ENCODE data around the gene ACVR1. TPM values are rescaled to one million over a fixed set of nuclear protein-coding genes. Genes with fewer than 3 reads are reported as not detected.

Gene ACVR1
- total and polyA plus RNA-seq, 4 donors, result 21.1 to 24.8 (median 23.2) TPM

GRCh38 chr2:157911246-157911645 lies 35.1 kb upstream of the ACVR1 start:
- H3K27me3 ChIP-seq (ENCODE audit: control insufficient read depth, insufficient read depth, low read length), result no peaks in the 10 kb centered on the region
- no peaks in the 10 kb centered on the region for H3K9me3 ChIP-seq (ENCODE audit: control insufficient read depth, insufficient read depth, low read length)
- no peak overlapping the region for H3K4me3 ChIP-seq (ENCODE audit: low read depth, low read length)
- no peak overlapping the region for H3K27ac ChIP-seq (ENCODE audit: low read depth, low read length)
- H3K36me3 ChIP-seq (ENCODE audit: control insufficient read depth, insufficient read depth, low read length), result no peaks in the 10 kb centered on the region
- no peaks in the 10 kb centered on the region for H3K4me1 ChIP-seq (ENCODE audit: control insufficient read depth, insufficient read depth, low read length)
- no peak for DNase-seq (ENCODE audit: low read depth in 4 of 6, low spot score in 6 of 6)

- no peak for DNase-seq (ENCODE audit: low read depth in 4 of 6, low spot score in 6 of 6)
- H3K27me3 ChIP-seq (ENCODE audit: control insufficient read depth, insufficient read depth, low read length), result no peaks in the 10 kb centered on the region
- H3K9me3 ChIP-seq (ENCODE audit: control insufficient read depth, insufficient read depth, low read length), result no peaks in the 10 kb centered on the region
- H3K4me3 ChIP-seq (ENCODE audit: low read depth, low read length), result no peak overlapping the region
- no peak overlapping the region for H3K27ac ChIP-seq (ENCODE audit: low read depth, low read length)
- WGBS (ENCODE audit: insufficient coverage), result 84% methylated on average over 3 of the region's 4 CpGs
- H3K36me3 ChIP-seq (ENCODE audit: control insufficient read depth, insufficient read depth, low read length), result no peaks in the 10 kb centered on the region
- H3K4me1 ChIP-seq (ENCODE audit: control insufficient read depth, insufficient read depth, low read length), result no peaks in the 10 kb centered on the region
Observed at GRCh38 chr2:157905092-157905491, 29.0 kb upstream of the ACVR1 start.

DNA sequence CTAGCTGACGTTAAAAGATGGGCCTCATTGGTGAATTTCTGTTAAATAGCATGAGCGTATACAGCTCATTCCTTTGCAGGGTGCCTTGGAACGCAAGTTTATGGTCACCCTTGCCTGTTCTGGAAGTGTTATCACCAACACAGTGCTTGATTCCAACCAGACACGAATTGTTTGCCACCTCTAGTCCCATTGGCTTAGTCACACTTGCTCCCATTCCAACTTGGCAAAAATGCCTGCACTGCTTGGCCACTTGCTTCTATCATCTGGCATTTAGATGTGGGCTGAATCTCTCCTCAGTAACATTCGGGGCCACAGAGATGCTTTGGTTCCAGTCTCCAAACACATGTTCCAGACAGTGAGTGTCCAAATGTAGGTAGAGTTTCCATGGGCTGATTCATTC lies 27.5 kb upstream of the ACVR1 start:
- Histone ChIP-seq H3K36me3 (ENCODE audit: control insufficient read depth, insufficient read depth, low read length) (no peaks in the 10 kb centered on the region), H3K27ac (ENCODE audit: low read depth, low read length) (no peak overlapping the region), H3K4me1 (ENCODE audit: control insufficient read depth, insufficient read depth, low read length) (no peaks in the 10 kb centered on the region), H3K4me3 (ENCODE audit: low read depth, low read length) (no peak overlapping the region), H3K27me3 (ENCODE audit: control insufficient read depth, insufficient read depth, low read length) (no peaks in the 10 kb centered on the region), H3K9me3 (ENCODE audit: control insufficient read depth, insufficient read depth, low read length) (no peaks in the 10 kb centered on the region)
- no peak for DNase-seq (ENCODE audit: low read depth in 4 of 6, low spot score in 6 of 6)
- 74% methylated on average over 5 of the region's 5 CpGs for WGBS (ENCODE audit: insufficient coverage)

DNA sequence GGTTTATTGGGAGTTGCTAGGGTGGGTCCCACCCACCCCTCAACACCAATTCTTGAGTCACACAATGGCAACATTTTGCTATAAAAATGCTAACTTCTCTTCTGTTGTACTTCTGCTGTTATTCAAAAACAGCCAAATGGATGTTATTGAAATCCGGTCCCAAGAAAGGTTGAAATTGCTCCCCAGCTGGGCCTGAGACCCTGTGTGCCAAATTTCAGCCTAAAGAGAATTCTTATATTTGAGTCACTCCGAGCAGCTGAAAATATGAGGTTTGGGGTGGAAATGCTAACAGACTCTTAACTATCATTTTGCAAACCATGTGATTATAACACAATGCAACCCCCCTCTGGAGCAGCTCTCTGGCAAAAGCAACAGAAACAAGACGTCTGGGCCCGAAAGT lies 27.0 kb upstream of the ACVR1 start:
- H3K4me3 ChIP-seq (ENCODE audit: low read depth, low read length), result no peak overlapping the region
- no peaks in the 10 kb centered on the region for H3K9me3 ChIP-seq (ENCODE audit: control insufficient read depth, insufficient read depth, low read length)
- H3K36me3 ChIP-seq (ENCODE audit: control insufficient read depth, insufficient read depth, low read length), result no peaks in the 10 kb centered on the region
- no peaks in the 10 kb centered on the region for H3K4me1 ChIP-seq (ENCODE audit: control insufficient read depth, insufficient read depth, low read length)
- H3K27me3 ChIP-seq (ENCODE audit: control insufficient read depth, insufficient read depth, low read length), result no peaks in the 10 kb centered on the region
- no peak for DNase-seq (ENCODE audit: low read depth in 4 of 6, low spot score in 6 of 6)
- 60% methylated on average over 3 of the region's 4 CpGs for WGBS (ENCODE audit: insufficient coverage)
- no peak overlapping the region for H3K27ac ChIP-seq (ENCODE audit: low read depth, low read length)

- H3K36me3 ChIP-seq (ENCODE audit: control insufficient read depth, insufficient read depth, low read length), result no peaks in the 10 kb centered on the region
- no peak for DNase-seq (ENCODE audit: low read depth in 4 of 6, low spot score in 6 of 6)
- no CpG with 5 or more reads among the region's 1 CpG for whole genome bisulfite sequencing (ENCODE audit: insufficient coverage)
- no peak overlapping the region for H3K27ac ChIP-seq (ENCODE audit: low read depth, low read length)
- no peaks in the 10 kb centered on the region for H3K4me1 ChIP-seq (ENCODE audit: control insufficient read depth, insufficient read depth, low read length)
- no peaks in the 10 kb centered on the region for H3K9me3 ChIP-seq (ENCODE audit: control insufficient read depth, insufficient read depth, low read length)
- no peaks in the 10 kb centered on the region for H3K27me3 ChIP-seq (ENCODE audit: control insufficient read depth, insufficient read depth, low read length)
- no peak overlapping the region for H3K4me3 ChIP-seq (ENCODE audit: low read depth, low read length)
Observed at GRCh38 chr2:157902692-157903091, 26.6 kb upstream of the ACVR1 start.

DNA sequence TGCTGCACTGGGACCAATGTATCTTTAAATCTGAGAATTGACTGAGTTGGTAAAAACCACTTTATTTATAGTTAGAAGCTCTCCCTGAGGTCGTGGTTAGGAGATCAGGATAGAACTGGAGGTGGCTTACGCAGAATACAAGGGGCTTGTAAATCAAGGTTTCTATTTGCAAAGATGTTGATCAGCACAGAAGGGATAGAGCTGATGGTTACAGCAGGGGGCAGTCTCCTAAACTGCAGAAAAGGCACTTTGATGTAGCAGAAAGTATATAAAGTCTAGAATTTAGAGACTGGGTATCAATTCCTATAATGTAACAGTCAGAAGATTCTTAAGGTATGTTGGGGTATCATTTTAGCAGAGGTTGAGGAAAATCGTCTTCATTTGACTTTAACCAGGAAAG lies 25.2 kb upstream of the ACVR1 start:
- H3K36me3 ChIP-seq (ENCODE audit: control insufficient read depth, insufficient read depth, low read length), result no peaks in the 10 kb centered on the region
- H3K9me3 ChIP-seq (ENCODE audit: control insufficient read depth, insufficient read depth, low read length), result no peaks in the 10 kb centered on the region
- DNase-seq (ENCODE audit: low read depth in 4 of 6, low spot score in 6 of 6), result no peak
- H3K4me1 ChIP-seq (ENCODE audit: control insufficient read depth, insufficient read depth, low read length), result no peaks in the 10 kb centered on the region
- no peak overlapping the region for H3K27ac ChIP-seq (ENCODE audit: low read depth, low read length)
- no peak overlapping the region for H3K4me3 ChIP-seq (ENCODE audit: low read depth, low read length)
- 37% methylated on average over 3 of the region's 3 CpGs for WGBS (ENCODE audit: insufficient coverage)
- no peaks in the 10 kb centered on the region for H3K27me3 ChIP-seq (ENCODE audit: control insufficient read depth, insufficient read depth, low read length)

- Histone ChIP-seq H3K36me3 (ENCODE audit: control insufficient read depth, insufficient read depth, low read length) (no peaks in the 10 kb centered on the region), H3K9me3 (ENCODE audit: control insufficient read depth, insufficient read depth, low read length) (no peaks in the 10 kb centered on the region)
Observed at GRCh38 chr2:157900684-157901083, 24.6 kb upstream of the ACVR1 start.

DNA sequence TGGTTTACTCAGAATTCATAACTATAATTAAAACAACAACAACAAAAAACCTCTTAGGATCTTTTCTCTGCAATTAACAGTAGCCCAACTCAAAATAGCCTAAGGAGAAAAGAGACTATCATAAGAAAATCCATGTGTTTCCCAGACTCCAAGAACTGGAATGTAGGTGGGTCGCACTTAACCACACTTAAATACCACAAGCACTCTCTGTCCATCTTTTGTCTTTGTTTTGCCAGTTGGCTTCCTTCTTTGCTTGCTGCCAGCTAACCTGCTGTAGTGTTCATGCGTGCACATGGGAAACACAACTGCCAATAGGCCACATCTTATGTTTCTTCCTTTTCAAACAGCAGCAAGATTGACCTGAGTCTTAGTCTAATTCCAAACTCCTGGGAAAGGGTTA lies 24.1 kb upstream of the ACVR1 start:
- no peaks in the 10 kb centered on the region for H3K9me3 ChIP-seq (ENCODE audit: control insufficient read depth, insufficient read depth, low read length)
- no peaks in the 10 kb centered on the region for H3K27me3 ChIP-seq (ENCODE audit: control insufficient read depth, insufficient read depth, low read length)
- DNase-seq (ENCODE audit: low read depth in 4 of 6, low spot score in 6 of 6), result no peak
- no peaks in the 10 kb centered on the region for H3K4me1 ChIP-seq (ENCODE audit: control insufficient read depth, insufficient read depth, low read length)
- H3K4me3 ChIP-seq (ENCODE audit: low read depth, low read length), result no peak overlapping the region
- H3K27ac ChIP-seq (ENCODE audit: low read depth, low read length), result no peak overlapping the region
- 100% methylated on average over 1 of the region's 2 CpGs for WGBS (ENCODE audit: insufficient coverage)
- no peaks in the 10 kb centered on the region for H3K36me3 ChIP-seq (ENCODE audit: control insufficient read depth, insufficient read depth, low read length)

More at GRCh38 chr2:157900684-157901083, 24.6 kb upstream of the ACVR1 start:
- no peak for DNase-seq (ENCODE audit: low read depth in 4 of 6, low spot score in 6 of 6)
- Histone ChIP-seq H3K27ac (ENCODE audit: low read depth, low read length) (no peak overlapping the region), H3K27me3 (ENCODE audit: control insufficient read depth, insufficient read depth, low read length) (no peaks in the 10 kb centered on the region), H3K4me3 (ENCODE audit: low read depth, low read length) (no peak overlapping the region), H3K4me1 (ENCODE audit: control insufficient read depth, insufficient read depth, low read length) (no peaks in the 10 kb centered on the region)
- WGBS (ENCODE audit: insufficient coverage), result no CpG with 5 or more reads among the region's 2 CpGs

GRCh38 chr2:157899125-157899839 lies 23.2 kb upstream of the ACVR1 start:
- H3K9me3 ChIP-seq (ENCODE audit: control insufficient read depth, insufficient read depth, low read length), result no peaks in the 10 kb centered on the region
- H3K4me1 ChIP-seq (ENCODE audit: control insufficient read depth, insufficient read depth, low read length), result no peaks in the 10 kb centered on the region
- no peaks in the 10 kb centered on the region for H3K36me3 ChIP-seq (ENCODE audit: control insufficient read depth, insufficient read depth, low read length)
- no peak for DNase-seq (ENCODE audit: low read depth in 4 of 6, low spot score in 6 of 6)
- no peaks in the 10 kb centered on the region for H3K27me3 ChIP-seq (ENCODE audit: control insufficient read depth, insufficient read depth, low read length)
- WGBS (ENCODE audit: insufficient coverage), result 66% methylated on average over 4 of the region's 7 CpGs
- H3K4me3 ChIP-seq (ENCODE audit: low read depth, low read length), result no peak overlapping the region
- H3K27ac ChIP-seq (ENCODE audit: low read depth, low read length), result no peak overlapping the region

- no peaks in the 10 kb centered on the region for H3K9me3 ChIP-seq (ENCODE audit: control insufficient read depth, insufficient read depth, low read length)
- WGBS (ENCODE audit: insufficient coverage), result no CpG with 5 or more reads among the region's 2 CpGs
- no peaks in the 10 kb centered on the region for H3K4me1 ChIP-seq (ENCODE audit: control insufficient read depth, insufficient read depth, low read length)
- no peaks in the 10 kb centered on the region for H3K36me3 ChIP-seq (ENCODE audit: control insufficient read depth, insufficient read depth, low read length)
- no peaks in the 10 kb centered on the region for H3K27me3 ChIP-seq (ENCODE audit: control insufficient read depth, insufficient read depth, low read length)
- no peak overlapping the region for H3K4me3 ChIP-seq (ENCODE audit: low read depth, low read length)
- DNase-seq (ENCODE audit: low read depth in 4 of 6, low spot score in 6 of 6), result no peak
- no peak overlapping the region for H3K27ac ChIP-seq (ENCODE audit: low read depth, low read length)
Observed at GRCh38 chr2:157898591-157898996, 22.5 kb upstream of the ACVR1 start.
